Calu3 (cell line): ENCODE results near the gene UTP11. TPM values are rescaled to one million over a fixed set of nuclear protein-coding genes. Genes with fewer than 3 reads are reported as not detected.

Source experiments
- BruUV-seq: library from RNA; stranded (reverse); fragments of 400-500 nt; replicated peaks from 2 replicates; lab custom pipeline; 2021; lab: Mats Ljungman, UMichigan
- CTCF ChIA-PET: fragments of 300-600 bp; sonication (Branson Sonifier 250); formaldehyde crosslinking; loops from one replicate; lab custom pipeline; 2022; ENCODE audit warnings: antibody characterized with exemption; lab: Charles Lee
- DNase-seq: peaks from one replicate; pipeline ENCODE4 v3.0.0; 2022
- H3K27ac Mint-ChIP-seq: one replicate; pipeline ENCODE4 v1.8.0; 2022; ENCODE audit warnings: mixed read lengths; ENCODE audit not compliant: unreplicated experiment
- H3K27me3 Mint-ChIP-seq: one replicate; pipeline ENCODE4 v1.8.0; 2022; ENCODE audit warnings: mixed read lengths; ENCODE audit not compliant: unreplicated experiment
- H3K36me3 Mint-ChIP-seq: one replicate; pipeline ENCODE4 v1.8.0; 2022; ENCODE audit warnings: mild to moderate bottlenecking, moderate library complexity, mixed read lengths; ENCODE audit not compliant: insufficient read depth, unreplicated experiment
- H3K4me1 Mint-ChIP-seq: one replicate; pipeline ENCODE4 v1.8.0; 2022; ENCODE audit warnings: mild to moderate bottlenecking, low read depth, mixed read lengths; ENCODE audit not compliant: unreplicated experiment
- H3K4me3 Mint-ChIP-seq: one replicate; pipeline ENCODE4 v1.8.0; 2022; ENCODE audit warnings: mild to moderate bottlenecking, low read depth, moderate library complexity, mixed read lengths; ENCODE audit not compliant: unreplicated experiment
- H3K9me3 Mint-ChIP-seq: one replicate; pipeline ENCODE4 v1.8.0; 2022; ENCODE audit warnings: low read depth, mixed read lengths; ENCODE audit not compliant: unreplicated experiment
- intact Hi-C: fragments of 100-400 bp; cut with micrococcal nuclease; formaldehyde crosslinking; loops from one replicate; pipeline ENCODE4 v1.10.0; 2022; ENCODE audit not compliant: unreplicated experiment
- total RNA-seq: library from RNA; stranded (reverse); gene quantifications from 2 replicates; pipeline ENCODE4 v1.2.3, GENCODE V29; 2022
- TF ChIP-seq, protein P1 (sequence below): fragments of 200-600 bp; IDR thresholded peaks from one replicate; pipeline ENCODE4 v1.8.0; 2022; ENCODE audit warnings: antibody characterized with exemption; ENCODE audit not compliant: unreplicated experiment

The UTP11 gene
- total RNA-seq, 1 experiment from 2014 or later, result 38.5 TPM

DNA sequence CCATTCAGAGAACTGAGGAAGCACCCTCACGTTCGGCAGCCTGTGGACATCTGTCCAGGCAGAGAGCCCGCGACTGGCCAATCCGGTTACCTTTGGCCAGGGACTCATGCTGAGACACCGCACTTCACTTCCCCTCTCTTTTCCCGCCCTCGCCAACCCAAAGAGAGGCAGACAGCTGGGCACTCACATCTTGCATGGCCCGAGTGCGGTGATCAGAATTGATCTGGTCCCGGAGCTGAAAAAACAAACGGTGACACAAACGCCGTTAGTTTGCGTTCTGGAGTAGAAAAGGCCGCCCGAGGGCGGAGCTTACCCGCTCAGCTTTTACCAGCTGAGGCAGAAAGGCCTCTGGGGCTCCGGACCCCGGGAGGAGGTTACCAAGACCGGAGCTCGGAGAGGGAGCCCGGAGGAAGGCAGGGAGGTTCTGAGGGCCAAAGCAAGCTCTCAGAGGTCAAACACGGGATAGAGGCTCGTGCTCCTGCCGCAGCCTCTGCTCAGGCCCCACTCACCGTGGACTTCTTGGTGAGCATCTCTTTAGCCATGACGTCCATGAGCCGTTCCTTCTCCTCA, 23.1 kb upstream of the UTP11 start:
- peak; percentile 41 for DNase-seq
- Mint-ChIP-seq H3K27ac (peak overlapping the region; percentile 65), H3K27me3 (no peaks in the 10 kb centered on the region), H3K4me3 (peak overlapping the region; percentile 76), H3K4me1 (peaks cover 16% of the 10 kb centered on the region), H3K9me3 (no peaks in the 10 kb centered on the region), H3K36me3 (peaks cover 46% of the 10 kb centered on the region)
- BruUV-seq, result TSS peak; percentile 51
- TF ChIP-seq, protein P1, sequence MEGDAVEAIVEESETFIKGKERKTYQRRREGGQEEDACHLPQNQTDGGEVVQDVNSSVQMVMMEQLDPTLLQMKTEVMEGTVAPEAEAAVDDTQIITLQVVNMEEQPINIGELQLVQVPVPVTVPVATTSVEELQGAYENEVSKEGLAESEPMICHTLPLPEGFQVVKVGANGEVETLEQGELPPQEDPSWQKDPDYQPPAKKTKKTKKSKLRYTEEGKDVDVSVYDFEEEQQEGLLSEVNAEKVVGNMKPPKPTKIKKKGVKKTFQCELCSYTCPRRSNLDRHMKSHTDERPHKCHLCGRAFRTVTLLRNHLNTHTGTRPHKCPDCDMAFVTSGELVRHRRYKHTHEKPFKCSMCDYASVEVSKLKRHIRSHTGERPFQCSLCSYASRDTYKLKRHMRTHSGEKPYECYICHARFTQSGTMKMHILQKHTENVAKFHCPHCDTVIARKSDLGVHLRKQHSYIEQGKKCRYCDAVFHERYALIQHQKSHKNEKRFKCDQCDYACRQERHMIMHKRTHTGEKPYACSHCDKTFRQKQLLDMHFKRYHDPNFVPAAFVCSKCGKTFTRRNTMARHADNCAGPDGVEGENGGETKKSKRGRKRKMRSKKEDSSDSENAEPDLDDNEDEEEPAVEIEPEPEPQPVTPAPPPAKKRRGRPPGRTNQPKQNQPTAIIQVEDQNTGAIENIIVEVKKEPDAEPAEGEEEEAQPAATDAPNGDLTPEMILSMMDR, result no peak
- intact Hi-C loops, result no loop called here
- CTCF ChIA-PET, result interaction anchor here (0.6 to 1.0 kb wide), 4 partner anchors 11 to 1555 kb away, joined by 3 to 5 read pairs (median 4); no protein-coding TSS in a partner anchor

DNA sequence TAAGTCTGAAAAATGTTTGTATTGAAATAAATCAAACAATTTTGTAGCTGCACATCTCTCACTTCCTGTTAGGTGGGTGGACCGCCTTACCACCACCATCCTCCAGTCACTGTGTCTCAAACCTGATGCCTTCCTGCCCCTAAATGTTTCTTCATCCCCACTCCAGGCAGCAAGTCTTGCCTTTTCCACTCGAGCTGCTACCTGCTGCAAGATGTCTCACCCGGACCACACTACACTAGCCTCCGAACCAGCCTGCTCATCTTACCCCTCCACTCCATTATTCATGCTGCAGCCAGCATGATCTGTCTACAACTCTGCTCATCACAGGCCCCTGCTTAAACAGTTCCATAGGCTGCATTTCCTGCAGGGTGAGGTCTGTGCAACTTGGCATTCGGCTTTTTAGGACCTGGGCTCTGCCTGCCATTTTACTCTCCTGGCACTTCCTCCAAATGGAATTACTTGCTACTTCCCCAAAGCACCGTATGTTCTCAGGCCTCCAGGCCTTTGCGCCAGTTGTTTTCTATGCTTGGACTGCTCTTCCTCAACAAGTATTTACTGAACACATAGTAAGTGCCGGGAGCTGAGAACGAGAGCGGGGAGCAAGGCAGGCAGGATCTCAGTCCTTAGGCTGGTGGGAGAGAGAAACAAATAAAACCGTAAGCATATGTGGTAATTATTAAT, 17.5 kb upstream of the UTP11 start:
- Mint-ChIP-seq H3K4me1 (peaks cover 34% of the 10 kb centered on the region), H3K4me3 (peak overlapping the region; percentile 58), H3K36me3 (peaks cover 34% of the 10 kb centered on the region), H3K9me3 (no peaks in the 10 kb centered on the region), H3K27ac (peak overlapping the region; percentile 57), H3K27me3 (no peaks in the 10 kb centered on the region)
- CTCF ChIA-PET, result interaction anchor here (1.0 kb wide), 1 partner anchor 17 kb away, joined by 3 read pairs; no protein-coding TSS in a partner anchor
- DNase-seq, result no peak
- TF ChIP-seq, protein P1, result no peak
- BruUV-seq, result TSS peak; percentile 18
- intact Hi-C loops, result no loop called here

DNA sequence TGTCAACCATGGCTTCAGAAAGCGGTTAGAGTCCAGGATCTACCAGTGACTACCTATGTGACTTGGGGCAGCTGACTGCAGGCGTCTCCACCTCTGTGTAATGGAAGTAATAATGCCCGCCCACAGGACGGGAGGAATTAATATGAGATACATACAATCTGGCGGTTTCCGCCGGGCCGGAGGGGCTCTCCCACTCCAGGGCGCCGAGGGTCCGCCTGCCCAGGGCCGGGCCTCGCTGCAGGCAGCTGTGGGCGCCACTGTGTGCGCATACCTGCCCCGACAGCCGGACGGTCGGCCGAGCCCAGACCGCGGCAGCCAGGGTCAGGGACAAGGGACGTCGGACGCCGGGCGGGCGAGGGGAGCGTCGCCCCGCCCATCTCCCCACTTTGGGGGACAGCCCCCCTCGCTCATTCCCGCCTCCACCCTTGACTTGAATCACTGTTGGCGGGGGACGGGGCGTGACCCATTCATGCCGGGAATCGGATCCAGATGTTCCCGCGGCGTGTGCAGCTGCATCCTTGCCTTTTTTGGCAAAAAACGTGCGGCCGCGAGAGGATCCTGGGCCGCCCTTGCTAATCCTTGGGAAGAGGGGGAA, 16.7 kb upstream of the UTP11 start:
- no peak for DNase-seq
- no peak overlapping the region for H3K27ac Mint-ChIP-seq
- H3K9me3 Mint-ChIP-seq, result no peaks in the 10 kb centered on the region
- BruUV-seq, result no TSS peak
- H3K4me1 Mint-ChIP-seq, result peaks cover 39% of the 10 kb centered on the region
- H3K36me3 Mint-ChIP-seq, result peaks cover 36% of the 10 kb centered on the region
- intact Hi-C loops, result no loop called here
- peak overlapping the region; percentile 58 for H3K4me3 Mint-ChIP-seq
- TF ChIP-seq, protein P1, result no peak
- CTCF ChIA-PET, result no interaction called here
- H3K27me3 Mint-ChIP-seq, result no peaks in the 10 kb centered on the region

DNA sequence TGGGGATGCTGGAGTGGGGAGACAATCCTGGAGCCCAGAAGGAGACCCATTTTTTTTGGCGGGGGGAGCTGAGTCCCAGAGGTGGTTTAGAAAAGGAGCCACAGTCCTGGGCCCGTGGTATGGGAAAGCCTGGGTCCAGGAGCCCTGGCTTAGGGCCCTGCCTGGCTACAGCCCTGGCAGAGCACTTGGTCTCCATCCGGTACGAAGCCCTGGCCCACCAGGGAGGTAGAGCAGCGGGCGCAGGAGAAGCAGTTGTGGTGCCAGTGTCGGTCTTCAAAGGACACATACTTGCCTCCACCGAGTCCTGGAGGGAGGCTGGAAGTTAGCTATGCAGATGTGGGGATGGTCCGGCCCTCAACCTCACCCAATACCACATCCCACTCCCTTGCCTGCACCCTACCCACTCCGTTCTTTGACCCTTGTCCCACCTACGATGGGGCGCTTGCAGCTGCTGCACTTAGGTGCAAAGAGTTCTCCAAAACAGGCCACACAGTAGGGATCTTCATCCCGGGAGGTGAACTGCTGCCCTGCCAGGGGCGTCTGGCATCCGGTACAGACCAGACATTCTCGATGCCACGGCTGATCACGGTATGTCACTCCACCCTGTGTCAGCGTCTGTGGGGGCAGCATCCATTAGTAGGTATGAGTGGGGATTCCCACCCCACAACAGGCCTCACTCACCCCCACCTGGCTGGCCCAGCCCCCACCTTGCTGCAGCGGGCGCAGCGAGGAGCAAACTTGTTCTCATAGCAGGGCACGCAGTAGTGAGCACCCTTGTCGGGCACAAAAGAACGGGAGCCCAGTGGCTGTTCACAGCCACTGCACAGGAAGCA, 15.1 kb upstream of the UTP11 start:
- Mint-ChIP-seq H3K27me3 (no peaks in the 10 kb centered on the region), H3K4me1 (peaks cover 39% of the 10 kb centered on the region), H3K9me3 (no peaks in the 10 kb centered on the region), H3K36me3 (peaks cover 38% of the 10 kb centered on the region), H3K4me3 (no peak overlapping the region), H3K27ac (no peak overlapping the region)
- intact Hi-C loops, result no loop called here
- TF ChIP-seq, protein P1, result no peak
- CTCF ChIA-PET, result interaction anchor here (0.7 kb wide), 1 partner anchor 824 kb away, joined by 3 read pairs; no protein-coding TSS in a partner anchor
- no TSS peak for BruUV-seq
- DNase-seq, result no peak
